Muscle layer of colon (tissue), 2 donors: ENCODE measurements around the gene GPRC5C.

Source experiments
- H3K27ac ChIP-seq: one replicate; pipeline ENCODE4 v1.7.0; 2013; ENCODE audit warnings: low read depth, mild to moderate bottlenecking, low read length, moderate library complexity
- H3K27me3 ChIP-seq, 2 donors: one replicate each; pipeline ENCODE4 v1.7.0; 2013; ENCODE audit warnings: low read length in 2 of 2, mild to moderate bottlenecking in 2 of 2; ENCODE audit not compliant: insufficient read depth in 2 of 2, control insufficient read depth in 1 of 2
- H3K36me3 ChIP-seq: one replicate; pipeline ENCODE4 v1.7.0; 2013; ENCODE audit warnings: mild to moderate bottlenecking, low read length; ENCODE audit not compliant: insufficient read depth
- H3K4me1 ChIP-seq: one replicate; pipeline ENCODE4 v1.7.0; 2013; ENCODE audit warnings: mild to moderate bottlenecking, low read length; ENCODE audit not compliant: insufficient read depth
- H3K4me3 ChIP-seq, 2 donors: one replicate each; pipeline ENCODE4 v1.7.0; 2013; ENCODE audit warnings: low read length in 2 of 2, low read depth in 1 of 2, mild to moderate bottlenecking in 1 of 2, moderate library complexity in 1 of 2
- H3K9ac ChIP-seq: one replicate; pipeline ENCODE4 v1.7.0; 2013; ENCODE audit warnings: low read length
- H3K9me3 ChIP-seq: one replicate; pipeline ENCODE4 v1.7.0; 2013; ENCODE audit warnings: mild to moderate bottlenecking, low read length
- donor health status: abdominal sarcoma.
- donor health status: Adenocarcinoma of cecum.

Gene GPRC5C

DNA sequence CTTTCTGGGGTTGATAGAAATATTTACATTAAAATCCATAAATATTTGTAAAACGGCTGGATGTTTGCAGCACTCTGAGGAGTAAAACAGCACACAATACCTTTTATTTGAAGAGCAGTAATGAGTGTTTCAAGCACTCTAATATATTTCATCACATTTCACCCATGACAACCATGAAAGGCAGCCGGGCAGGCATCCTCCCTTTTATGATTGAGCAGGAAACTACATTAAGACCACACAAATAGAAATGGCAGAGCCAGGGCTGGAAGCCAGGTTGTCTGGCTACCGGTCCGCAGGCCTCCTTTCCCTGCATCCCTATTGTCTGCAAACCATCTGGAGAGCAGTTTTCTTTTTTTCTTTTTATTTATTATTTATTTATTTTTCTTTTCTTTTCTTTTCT is 23.1 kb upstream of the GPRC5C start:
- Histone ChIP-seq H3K36me3 (no peaks in the 10 kb centered on the region), H3K9me3 (no peaks in the 10 kb centered on the region), H3K9ac (no peak overlapping the region), H3K27me3 (no peaks in the 10 kb centered on the region), H3K4me3 (no peak overlapping the region), H3K27ac (no peak overlapping the region), H3K4me1 (no peaks in the 10 kb centered on the region)

DNA sequence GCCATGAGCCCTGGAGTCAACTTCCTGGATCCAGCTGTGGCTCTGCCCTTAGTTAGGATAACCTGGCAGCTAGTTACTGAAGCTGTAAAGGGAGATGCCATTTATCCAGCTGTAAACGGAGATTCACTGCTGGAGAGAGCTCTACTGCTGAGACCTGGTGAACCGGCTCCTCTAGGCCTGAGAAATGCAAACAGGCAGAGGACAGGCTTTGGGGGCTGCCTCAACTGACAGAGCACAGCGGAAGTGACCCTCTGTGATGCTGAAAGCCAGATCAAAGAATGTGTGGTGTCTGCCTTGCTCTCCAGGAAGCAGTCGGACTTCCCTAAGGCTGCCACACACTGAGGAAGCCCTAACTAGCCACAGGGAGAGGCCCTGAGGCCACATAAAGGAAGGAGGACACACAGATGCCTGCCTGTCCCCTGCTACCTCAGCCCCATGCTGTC is 21.9 kb upstream of the GPRC5C start:
- no peaks in the 10 kb centered on the region for H3K36me3 ChIP-seq
- H3K4me3 ChIP-seq = no peak overlapping the region
- no peaks in the 10 kb centered on the region for H3K4me1 ChIP-seq
- no peak overlapping the region for H3K27ac ChIP-seq
- H3K27me3 ChIP-seq = no peaks in the 10 kb centered on the region
- no peaks in the 10 kb centered on the region for H3K9me3 ChIP-seq
- H3K9ac ChIP-seq = no peak overlapping the region

DNA sequence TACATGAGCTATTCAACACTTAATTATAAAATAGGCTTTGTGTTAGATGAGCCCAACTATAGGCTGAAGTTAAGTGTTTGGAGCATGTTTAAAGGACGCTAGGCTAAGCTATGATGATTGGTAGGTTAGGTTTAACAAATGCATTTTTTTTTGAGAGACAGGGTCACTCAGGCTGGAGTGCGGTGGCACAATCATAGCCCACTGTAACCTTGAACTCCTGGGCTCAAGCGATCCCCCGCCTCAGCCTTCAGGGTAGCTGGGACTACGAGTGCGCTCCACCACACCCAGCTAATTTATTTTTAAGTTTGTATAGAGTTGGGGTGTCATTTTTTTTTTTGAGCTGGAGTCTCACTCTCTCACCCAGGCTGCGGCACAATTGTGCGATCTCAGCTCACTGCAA is 19.3 kb upstream of the GPRC5C start:
- no peak overlapping the region for H3K9ac ChIP-seq
- no peaks in the 10 kb centered on the region for H3K27me3 ChIP-seq
- H3K27ac ChIP-seq = no peak overlapping the region
- H3K4me3 ChIP-seq = no peak overlapping the region
- no peaks in the 10 kb centered on the region for H3K4me1 ChIP-seq
- no peaks in the 10 kb centered on the region for H3K9me3 ChIP-seq
- no peaks in the 10 kb centered on the region for H3K36me3 ChIP-seq

DNA sequence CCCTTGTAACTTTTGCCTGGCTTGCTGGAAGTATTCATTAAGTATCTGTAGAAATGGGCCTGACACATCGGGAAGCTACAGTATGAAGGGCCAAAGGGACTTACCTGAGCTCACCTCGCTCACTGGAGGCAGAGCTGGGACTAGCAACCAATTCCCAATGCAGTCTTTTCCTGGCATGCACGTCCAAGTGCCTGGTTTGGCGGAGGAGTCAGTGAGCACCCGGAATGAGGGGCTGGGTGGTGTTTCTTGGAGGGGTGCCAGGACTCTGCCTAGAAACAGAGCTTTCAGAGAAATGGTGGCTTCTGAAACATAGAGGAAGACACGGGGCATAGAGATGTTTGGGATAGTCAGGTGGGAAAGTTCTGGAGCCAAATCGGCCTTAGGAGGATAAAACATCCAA is 18.4 kb upstream of the GPRC5C start:
- Histone ChIP-seq H3K27me3 (no peaks in the 10 kb centered on the region), H3K36me3 (no peaks in the 10 kb centered on the region), H3K9ac (no peak overlapping the region)

DNA sequence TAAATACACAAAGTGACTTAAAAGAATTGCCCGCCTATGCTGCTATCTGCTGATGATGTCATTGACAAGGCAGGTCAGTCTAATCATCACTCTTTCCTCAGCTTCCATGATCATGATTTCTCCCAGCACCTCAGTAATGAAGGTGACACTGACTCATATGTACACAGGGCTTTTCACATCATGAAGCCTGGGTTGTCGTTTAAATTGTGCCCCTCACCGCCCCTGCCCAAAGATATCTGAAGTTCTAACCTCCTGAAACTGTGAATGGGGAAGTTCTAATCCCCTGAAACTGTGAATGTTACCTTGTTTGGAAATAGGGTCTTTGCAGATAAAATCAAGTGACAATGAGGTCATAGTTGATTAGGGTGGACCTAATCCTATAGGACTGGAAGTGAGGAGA is 17.4 kb upstream of the GPRC5C start:
- Histone ChIP-seq H3K27ac (no peak overlapping the region), H3K9me3 (no peaks in the 10 kb centered on the region), H3K4me1 (no peaks in the 10 kb centered on the region), H3K27me3 (no peaks in the 10 kb centered on the region), H3K4me3 (no peak overlapping the region), H3K9ac (no peak overlapping the region), H3K36me3 (no peaks in the 10 kb centered on the region)

More for the DNA sequence above, 18.4 kb upstream of the GPRC5C start:
- Histone ChIP-seq H3K27ac (no peak overlapping the region), H3K4me1 (no peaks in the 10 kb centered on the region), H3K9me3 (no peaks in the 10 kb centered on the region), H3K4me3 (no peak overlapping the region)

DNA sequence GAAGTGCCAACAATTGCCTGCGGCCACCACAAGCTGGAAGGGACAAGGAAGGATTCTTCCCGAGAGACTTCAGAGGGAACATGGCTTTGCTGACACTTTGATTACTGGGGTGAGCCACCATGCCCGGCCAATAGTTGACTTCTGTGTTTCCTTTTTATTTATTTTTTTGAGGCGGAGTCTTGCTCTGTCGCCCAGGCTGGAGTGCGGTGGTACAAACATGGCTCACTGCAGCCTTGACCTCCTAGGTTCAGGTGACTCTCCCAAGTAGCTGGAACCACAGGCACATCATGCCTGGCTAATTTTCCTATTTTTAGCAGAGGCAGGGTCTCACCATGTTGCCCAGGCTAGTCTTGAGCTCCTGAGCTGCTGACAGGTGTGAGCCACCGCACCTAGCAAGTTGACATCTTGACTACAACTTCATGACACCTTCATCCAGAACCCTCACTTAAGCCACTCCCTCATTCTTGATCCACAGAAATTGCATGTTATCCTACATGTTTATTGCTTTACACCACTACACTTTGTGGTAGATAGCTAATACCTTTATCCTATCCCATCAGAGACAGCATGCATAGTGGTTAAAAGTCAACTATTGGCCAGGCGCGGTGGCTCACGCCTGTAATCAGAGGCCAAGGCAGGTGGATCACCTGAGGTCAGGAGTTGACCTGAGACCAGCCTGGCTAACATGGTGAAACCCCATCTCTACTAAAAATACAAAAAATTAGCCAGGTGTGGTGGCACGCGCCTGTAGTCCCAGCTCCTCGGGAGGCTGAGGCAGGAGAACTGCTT is 16.1 kb upstream of the GPRC5C start:
- Histone ChIP-seq H3K4me1 (no peaks in the 10 kb centered on the region), H3K9ac (no peak overlapping the region), H3K27me3 (no peaks in the 10 kb centered on the region), H3K36me3 (no peaks in the 10 kb centered on the region), H3K9me3 (no peaks in the 10 kb centered on the region), H3K4me3 (no peak overlapping the region), H3K27ac (no peak overlapping the region)

DNA sequence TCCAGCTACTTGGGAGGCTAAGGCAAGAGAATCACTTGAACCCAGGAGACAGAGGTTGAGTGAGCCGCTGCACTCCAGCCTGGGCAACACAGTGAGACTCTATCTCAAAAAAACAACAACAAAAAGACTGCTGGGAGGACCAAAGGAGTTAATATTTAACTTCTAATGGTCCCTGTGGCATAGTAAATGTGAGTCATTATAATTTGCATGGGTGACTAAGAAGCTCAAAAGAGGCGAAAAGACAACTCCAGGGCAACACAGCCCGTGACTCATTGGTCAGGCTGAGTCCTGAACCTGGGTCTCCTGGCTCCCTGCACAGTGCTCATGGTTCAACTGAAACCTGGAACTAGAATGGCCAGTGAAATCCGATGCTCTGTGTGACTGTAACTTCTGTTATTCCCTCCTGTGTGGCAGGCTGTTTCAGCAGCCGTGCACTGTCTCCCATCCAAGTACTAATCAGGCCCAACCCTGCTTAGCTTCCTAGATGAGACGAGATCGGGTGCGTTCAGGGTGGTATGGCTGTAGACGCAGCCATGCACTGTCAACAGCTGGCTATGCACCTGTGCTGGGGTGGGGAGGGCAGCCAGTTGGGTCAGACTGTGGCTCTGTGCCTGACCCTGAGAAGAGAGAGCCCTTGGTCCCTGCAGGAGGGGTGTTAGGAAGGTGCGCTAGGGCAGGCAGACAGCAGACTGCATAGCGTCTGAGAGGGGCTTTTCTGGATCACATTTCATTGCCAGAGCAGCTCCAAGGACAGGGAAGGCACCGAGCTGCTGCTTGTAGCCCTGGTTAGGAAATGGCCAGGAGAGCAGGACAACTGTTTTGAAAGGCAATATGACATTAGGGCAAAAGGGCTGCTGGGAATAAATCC is 14.5 kb upstream of the GPRC5C start:
- Histone ChIP-seq H3K9ac (no peak overlapping the region), H3K4me3 (no peak overlapping the region), H3K9me3 (no peaks in the 10 kb centered on the region), H3K36me3 (no peaks in the 10 kb centered on the region), H3K27me3 (no peaks in the 10 kb centered on the region), H3K4me1 (no peaks in the 10 kb centered on the region), H3K27ac (no peak overlapping the region)

DNA sequence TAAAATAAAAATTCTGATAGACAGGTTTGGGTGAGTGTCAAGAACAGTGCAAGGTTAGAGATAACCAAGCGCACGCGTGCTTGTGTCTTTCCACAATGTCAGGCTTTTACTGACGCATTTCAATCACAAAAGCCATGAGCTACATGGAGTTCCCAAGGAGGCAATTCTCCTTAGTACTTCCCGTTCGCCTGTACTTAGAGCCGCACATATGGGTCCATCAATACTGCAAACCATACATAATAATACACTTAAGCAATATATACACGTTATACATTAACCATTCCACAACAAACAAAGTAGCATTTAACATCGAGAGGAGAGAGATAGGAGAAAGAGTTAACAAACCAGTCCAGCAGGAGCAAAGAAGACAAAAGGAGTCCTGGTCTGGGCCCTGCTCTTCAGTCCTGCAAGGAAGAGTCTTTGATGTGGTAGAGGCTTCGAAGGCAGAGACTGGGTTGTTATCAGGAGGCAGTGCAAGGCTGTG is 11.9 kb upstream of the GPRC5C start:
- Histone ChIP-seq H3K36me3 (no peaks in the 10 kb centered on the region), H3K27me3 (no peaks in the 10 kb centered on the region), H3K27ac (no peak overlapping the region), H3K4me1 (no peaks in the 10 kb centered on the region), H3K9ac (no peak overlapping the region), H3K4me3 (no peak overlapping the region), H3K9me3 (no peaks in the 10 kb centered on the region)

DNA sequence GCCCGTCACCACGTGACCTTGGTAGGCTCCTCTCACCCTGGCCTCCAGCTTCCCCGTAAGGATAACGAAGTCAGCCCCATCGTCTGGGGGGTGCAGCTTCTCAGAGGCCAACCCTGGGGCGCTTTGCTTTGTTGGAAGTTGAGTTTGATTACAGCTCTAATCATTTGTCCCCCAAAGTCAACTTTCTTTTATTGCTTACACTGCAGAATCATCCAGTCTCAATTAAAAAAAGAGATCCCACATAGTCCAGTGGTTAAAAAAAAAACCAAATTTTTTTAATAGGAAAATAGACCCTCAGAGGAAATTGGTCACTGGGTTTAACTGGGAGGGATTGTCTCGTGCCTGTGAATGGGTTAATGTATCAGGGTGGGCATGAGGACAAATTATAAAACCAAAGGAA is 7.8 kb upstream of the GPRC5C start:
- Histone ChIP-seq H3K4me3 (no peak overlapping the region), H3K27ac (no peak overlapping the region), H3K9ac (no peak overlapping the region), H3K36me3 (no peaks in the 10 kb centered on the region), H3K4me1 (no peaks in the 10 kb centered on the region), H3K27me3 (no peaks in the 10 kb centered on the region), H3K9me3 (no peaks in the 10 kb centered on the region)

DNA sequence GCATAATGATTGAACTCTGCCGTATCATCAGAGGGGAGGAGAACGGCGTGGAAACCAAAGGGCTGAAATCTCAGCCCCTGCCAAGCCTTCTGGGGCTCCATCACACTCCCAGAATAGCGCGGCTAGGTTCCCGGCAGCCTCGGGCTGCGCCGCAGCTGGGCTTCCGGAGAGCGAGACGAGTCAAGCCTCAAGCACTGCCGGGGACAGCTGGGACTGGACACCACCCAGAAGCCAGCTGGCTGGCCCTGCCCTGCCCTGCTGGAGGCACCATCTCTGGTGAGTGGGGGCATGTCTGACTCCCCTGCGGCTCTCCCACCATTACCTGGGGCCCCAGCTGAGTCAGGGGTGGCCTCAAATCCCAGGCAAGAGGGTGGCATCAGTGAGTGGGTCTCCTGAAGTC is 7.2 kb upstream of the GPRC5C start:
- Histone ChIP-seq H3K9me3 (no peaks in the 10 kb centered on the region), H3K36me3 (no peaks in the 10 kb centered on the region), H3K27ac (no peak overlapping the region), H3K9ac (no peak overlapping the region), H3K4me3 (no peak overlapping the region), H3K4me1 (no peaks in the 10 kb centered on the region), H3K27me3 (no peaks in the 10 kb centered on the region)

DNA sequence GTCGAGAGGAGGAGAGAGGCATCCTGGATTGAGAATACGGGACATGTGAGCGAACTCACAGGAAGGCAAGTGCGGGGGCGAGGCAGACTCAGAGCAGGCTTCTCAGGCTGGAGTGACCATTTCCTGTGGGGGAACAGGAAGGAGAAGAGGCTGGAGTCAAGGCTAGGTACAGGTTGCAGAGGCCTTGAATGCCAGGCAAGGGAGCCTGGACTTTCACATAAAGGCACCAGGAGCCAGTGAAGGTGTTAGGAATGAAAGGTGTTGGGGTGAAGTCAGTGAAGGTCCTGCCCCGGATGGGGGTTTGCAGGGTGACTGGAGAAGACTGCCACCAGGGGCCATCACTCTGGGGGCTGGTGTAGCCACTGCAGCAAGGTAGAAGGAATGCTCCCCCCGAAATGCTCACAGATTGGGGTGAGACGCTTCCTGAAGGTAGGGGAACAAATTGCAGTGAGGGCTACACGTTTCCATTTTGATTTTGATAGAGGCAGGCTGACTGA is 5.3 kb upstream of the GPRC5C start:
- Histone ChIP-seq H3K27ac (no peak overlapping the region), H3K4me3 (no peak overlapping the region), H3K27me3 (no peaks in the 10 kb centered on the region), H3K9me3 (no peaks in the 10 kb centered on the region), H3K36me3 (no peaks in the 10 kb centered on the region), H3K9ac (no peak overlapping the region), H3K4me1 (peaks cover 9% of the 10 kb centered on the region)
